Ishikawa (cell line): ENCODE data around the gene BUD23.

Source experiments
- CEBPB ChIP-seq: IDR thresholded peaks from 2 replicates; pipeline ENCODE4 v1.6.1; 2012
- CREB1 ChIP-seq: IDR thresholded peaks from 2 replicates; pipeline ENCODE4 v1.6.1; 2012; ENCODE audit warnings: low read depth
- EGR1 ChIP-seq: IDR thresholded peaks from 2 replicates; pipeline ENCODE4 v1.6.1; 2012
- EP300 ChIP-seq: IDR thresholded peaks from 2 replicates; pipeline ENCODE4 v1.6.1; 2012; ENCODE audit warnings: borderline replicate concordance
- FOXM1 ChIP-seq: IDR thresholded peaks from 2 replicates; pipeline ENCODE4 v1.6.1; 2012; ENCODE audit warnings: low read depth, borderline replicate concordance
- MAX ChIP-seq: IDR thresholded peaks from 2 replicates; pipeline ENCODE4 v1.6.1; 2012
- NFIC ChIP-seq: IDR thresholded peaks from 2 replicates; pipeline ENCODE4 v1.6.1; 2012
- RAD21 ChIP-seq: IDR thresholded peaks from 2 replicates; pipeline ENCODE4 v1.6.1; 2012; ENCODE audit warnings: low read depth
- REST ChIP-seq: IDR thresholded peaks from 2 replicates; pipeline ENCODE4 v1.6.1; 2012; ENCODE audit warnings: low read depth, mild to moderate bottlenecking
- TAF1 ChIP-seq: IDR thresholded peaks from 2 replicates; pipeline ENCODE4 v1.6.1; 2012; ENCODE audit warnings: low read depth, mild to moderate bottlenecking
- TCF12 ChIP-seq: IDR thresholded peaks from 2 replicates; pipeline ENCODE4 v1.6.1; 2012; ENCODE audit warnings: low read depth
- TEAD4 ChIP-seq: IDR thresholded peaks from 2 replicates; pipeline ENCODE4 v1.6.1; 2012
- USF1 ChIP-seq: IDR thresholded peaks from 2 replicates; pipeline ENCODE4 v1.6.1; 2012
- YY1 ChIP-seq: IDR thresholded peaks from 2 replicates; pipeline ENCODE4 v1.6.1; 2012; ENCODE audit warnings: low read depth
- ZBTB7A ChIP-seq: IDR thresholded peaks from 2 replicates; pipeline ENCODE4 v1.6.1; 2012; ENCODE audit warnings: low read depth

Gene BUD23

GRCh38 chr7:73732397-73732796 lies 49.0 kb downstream of the BUD23 start:
- TF ChIP-seq CEBPB (no peak), EGR1 (no peak)

- TF ChIP-seq FOXM1 (no peak), NFIC (no peak), YY1 (0 out of 2 replicates have a peak, but pooled peaks have one; percentile 46), TEAD4 (peak; percentile 33; the same call in 1 of the 2 replicates), MAX (peak; percentile 81), EP300 (no peak), TCF12 (peak; percentile 13; the same call in 1 of the 2 replicates), CEBPB (peak; percentile 73), REST (no peak), ZBTB7A (no peak), USF1 (no peak; the same call in 1 of the 2 replicates), TAF1 (no peak), CREB1 (no peak), EGR1 (no peak), RAD21 (peak; percentile 87)
Observed at GRCh38 chr7:73734619-73735527, 51.5 kb downstream of the BUD23 start.

- TF ChIP-seq EP300 (no peak), ZBTB7A (no peak), USF1 (no peak), REST (no peak), EGR1 (no peak), FOXM1 (no peak), CREB1 (no peak), YY1 (no peak), MAX (no peak), RAD21 (no peak), TEAD4 (no peak), TAF1 (no peak), NFIC (no peak), TCF12 (no peak), CEBPB (no peak)
Observed at GRCh38 chr7:73735528-73735905, 52.1 kb downstream of the BUD23 start.

- TF ChIP-seq MAX (no peak), REST (no peak), TCF12 (no peak), EGR1 (no peak), EP300 (no peak), TEAD4 (no peak), CEBPB (no peak), RAD21 (no peak), TAF1 (no peak), CREB1 (no peak)
Observed at GRCh38 chr7:73736885-73737284, 53.5 kb downstream of the BUD23 start.
